ENCODE results near the gene BRF1. TPM values are rescaled to one million over a fixed set of nuclear protein-coding genes. Genes with fewer than 3 reads are reported as not detected.

The BRF1 gene
- total and polyA plus RNA-seq, 3 donors from 2014 or later, result 30.3 to 112 (median 95.3) TPM

DNA sequence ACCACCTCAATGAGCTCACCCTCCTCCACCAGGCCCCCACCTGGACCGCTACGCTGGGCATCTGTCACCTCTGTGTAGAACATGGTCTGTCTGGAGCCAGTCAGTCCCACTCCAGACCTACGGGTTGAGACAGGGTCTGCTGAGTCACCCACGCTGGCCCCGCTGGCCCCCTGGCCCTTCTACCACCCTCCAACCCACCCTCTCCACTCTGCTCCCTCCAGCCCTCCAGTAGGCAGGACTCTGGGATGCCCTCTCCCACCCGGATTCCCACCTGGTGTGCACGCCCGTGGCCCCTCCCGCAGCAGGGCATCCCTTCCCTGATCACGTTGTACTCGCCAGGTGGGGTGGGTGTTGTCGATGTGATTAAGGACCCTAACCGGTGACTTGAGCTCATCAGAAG is 127.7 kb downstream of the BRF1 start:
- no peaks in the 10 kb centered on the region for H3K27me3 ChIP-seq
- no peak overlapping the region for H3K27ac ChIP-seq
- H3K36me3 ChIP-seq (ENCODE audit: low read depth, missing control alignments), result no peaks in the 10 kb centered on the region
- 92 to 96% methylated on average over 5 to 13 of the region's 13 CpGs for WGBS, 2 donors
- H3K4me3 ChIP-seq, result no peak overlapping the region
- intact Hi-C loops (cut with DNase I; ENCODE audit: low total_unique reads), result no loop called here
- H3K9me3 ChIP-seq, result no peaks in the 10 kb centered on the region
- H3K4me1 ChIP-seq, result peaks cover 4% of the 10 kb centered on the region
- TF ChIP-seq, protein P1, sequence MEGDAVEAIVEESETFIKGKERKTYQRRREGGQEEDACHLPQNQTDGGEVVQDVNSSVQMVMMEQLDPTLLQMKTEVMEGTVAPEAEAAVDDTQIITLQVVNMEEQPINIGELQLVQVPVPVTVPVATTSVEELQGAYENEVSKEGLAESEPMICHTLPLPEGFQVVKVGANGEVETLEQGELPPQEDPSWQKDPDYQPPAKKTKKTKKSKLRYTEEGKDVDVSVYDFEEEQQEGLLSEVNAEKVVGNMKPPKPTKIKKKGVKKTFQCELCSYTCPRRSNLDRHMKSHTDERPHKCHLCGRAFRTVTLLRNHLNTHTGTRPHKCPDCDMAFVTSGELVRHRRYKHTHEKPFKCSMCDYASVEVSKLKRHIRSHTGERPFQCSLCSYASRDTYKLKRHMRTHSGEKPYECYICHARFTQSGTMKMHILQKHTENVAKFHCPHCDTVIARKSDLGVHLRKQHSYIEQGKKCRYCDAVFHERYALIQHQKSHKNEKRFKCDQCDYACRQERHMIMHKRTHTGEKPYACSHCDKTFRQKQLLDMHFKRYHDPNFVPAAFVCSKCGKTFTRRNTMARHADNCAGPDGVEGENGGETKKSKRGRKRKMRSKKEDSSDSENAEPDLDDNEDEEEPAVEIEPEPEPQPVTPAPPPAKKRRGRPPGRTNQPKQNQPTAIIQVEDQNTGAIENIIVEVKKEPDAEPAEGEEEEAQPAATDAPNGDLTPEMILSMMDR (IDR thresholded peaks at IDR 0.05), result no peak
- no peak for TF ChIP-seq POLR2A (IDR thresholded peaks at IDR 0.05)
- DNase-seq, result no peak

DNA sequence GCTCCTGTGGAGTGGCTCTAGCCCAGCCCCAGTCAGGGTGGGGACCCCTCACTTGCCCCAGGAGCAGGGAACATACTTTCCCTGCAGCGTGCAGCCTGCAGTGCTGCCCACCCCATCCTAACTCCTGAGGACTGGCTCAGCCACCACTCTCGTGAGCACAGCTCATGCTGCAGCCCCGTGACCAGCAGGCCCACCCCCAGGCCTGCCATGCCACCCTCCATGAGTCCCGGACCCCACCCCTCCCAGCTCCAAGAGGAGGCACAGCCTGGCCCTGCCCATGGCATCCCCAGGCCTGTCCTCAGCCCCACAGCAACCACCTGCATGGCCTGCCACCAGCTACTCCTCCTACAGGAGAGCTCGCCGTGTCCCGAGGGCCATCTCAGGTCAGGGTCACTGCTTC is 128.3 kb downstream of the BRF1 start:
- Histone ChIP-seq H3K27me3 (no peaks in the 10 kb centered on the region), H3K4me3 (no peak overlapping the region), H3K27ac (no peak overlapping the region), H3K36me3 (ENCODE audit: low read depth, missing control alignments) (no peaks in the 10 kb centered on the region), H3K9me3 (no peaks in the 10 kb centered on the region), H3K4me1 (peaks cover 4% of the 10 kb centered on the region)
- no peak for TF ChIP-seq POLR2A (IDR thresholded peaks at IDR 0.05)
- DNase-seq, result no peak
- intact Hi-C loops (cut with DNase I; ENCODE audit: low total_unique reads), result no loop called here
- WGBS, 2 donors, result 50 to 60% methylated on average over 1 to 7 of the region's 7 CpGs

DNA sequence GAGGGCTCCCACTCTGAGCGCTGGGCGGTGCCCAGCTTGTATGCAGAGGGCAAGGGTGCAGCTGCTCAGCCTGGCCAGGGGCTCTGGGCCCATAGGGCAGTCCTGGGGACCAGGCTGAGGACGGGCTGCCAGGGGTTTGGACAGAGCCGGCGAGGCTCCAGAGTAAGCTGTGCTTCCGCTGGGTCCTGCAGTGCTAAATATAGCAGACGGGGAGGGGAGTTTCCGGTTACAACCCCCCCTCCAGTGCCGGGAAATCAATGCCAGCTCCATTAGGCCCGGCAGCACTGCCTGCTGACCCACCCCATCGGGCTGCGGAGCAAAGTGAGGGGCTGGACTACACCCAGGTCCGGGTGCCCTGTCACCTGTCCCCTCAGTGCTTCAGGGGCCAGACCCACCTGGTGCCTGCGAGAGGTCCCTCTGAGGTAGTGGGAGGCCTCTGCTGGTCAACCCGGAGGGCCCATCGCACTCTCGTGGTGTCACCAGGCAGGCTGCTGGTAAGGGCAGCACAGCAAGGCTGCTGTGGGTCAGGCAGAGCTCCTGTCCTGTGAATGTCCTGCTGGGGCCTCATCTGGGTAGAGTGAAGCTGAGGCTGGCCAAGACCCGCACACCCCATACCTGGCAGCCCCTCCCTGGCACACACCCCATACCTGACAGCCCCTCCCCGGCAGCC is 129.7 kb downstream of the BRF1 start:
- Histone ChIP-seq H3K4me3 (no peak overlapping the region), H3K27me3 (no peaks in the 10 kb centered on the region), H3K9me3 (no peaks in the 10 kb centered on the region), H3K4me1 (peaks cover 4% of the 10 kb centered on the region), H3K27ac (no peak overlapping the region), H3K36me3 (ENCODE audit: low read depth, missing control alignments) (no peaks in the 10 kb centered on the region)
- DNase-seq, result no peak
- intact Hi-C loops (cut with DNase I; ENCODE audit: low total_unique reads), result no loop called here
- 52 to 58% methylated on average over 5 to 19 of the region's 19 CpGs for WGBS, 2 donors
- no peak for TF ChIP-seq POLR2A (IDR thresholded peaks at IDR 0.05)
- TF ChIP-seq, protein P1 (IDR thresholded peaks at IDR 0.05), result no peak

DNA sequence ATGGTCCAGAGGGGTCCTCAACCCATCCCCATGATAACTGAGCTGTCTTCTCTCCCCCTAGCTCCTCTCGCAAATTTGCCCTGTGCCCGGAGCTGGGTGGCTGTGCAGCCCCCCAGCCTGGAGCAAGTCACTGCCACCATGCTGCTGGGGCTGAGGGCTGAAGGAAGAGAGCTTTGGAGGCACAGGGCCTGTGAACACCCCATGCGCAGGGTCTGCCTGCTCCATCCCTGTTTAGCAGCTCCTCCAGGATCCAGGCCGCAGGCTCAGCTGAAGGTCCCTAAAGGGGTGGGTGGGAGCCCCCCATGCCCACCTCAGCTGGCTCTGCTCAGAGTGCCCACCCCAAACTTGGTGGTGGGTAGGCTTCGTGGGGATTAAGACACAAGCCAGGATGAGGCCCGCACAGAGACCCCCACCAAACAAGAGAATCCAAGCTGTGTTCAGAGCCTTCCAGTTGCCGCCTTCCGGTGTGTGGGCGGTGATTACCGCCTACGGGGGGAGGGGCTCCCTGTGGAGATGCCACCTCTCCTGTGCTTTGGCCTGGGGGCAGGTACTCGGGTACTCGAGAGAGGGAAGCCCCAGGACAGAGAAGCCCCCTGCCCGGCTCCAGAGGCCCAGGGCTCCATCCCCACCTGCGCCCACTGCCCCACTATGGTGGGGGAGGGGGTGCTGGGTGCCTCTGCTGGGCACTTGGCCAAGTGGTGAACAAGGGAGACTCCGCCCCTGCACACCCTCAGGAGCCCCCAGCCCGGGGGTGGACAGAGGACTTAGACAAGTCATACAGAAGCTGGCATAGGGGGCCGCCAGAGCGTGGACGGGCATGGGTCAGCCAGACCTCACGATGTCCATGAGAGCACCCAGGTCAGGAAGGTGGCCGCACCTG is 130.8 kb downstream of the BRF1 start:
- WGBS, 2 donors, result 63 to 78% methylated on average over 14 to 18 of the region's 22 CpGs
- no peak overlapping the region for H3K27ac ChIP-seq
- no peak for TF ChIP-seq POLR2A (IDR thresholded peaks at IDR 0.05)
- TF ChIP-seq, protein P1 (IDR thresholded peaks at IDR 0.05), result no peak
- no peak for DNase-seq
- peaks cover 4% of the 10 kb centered on the region for H3K4me1 ChIP-seq
- H3K36me3 ChIP-seq (ENCODE audit: low read depth, missing control alignments), result no peaks in the 10 kb centered on the region
- intact Hi-C loops (cut with DNase I; ENCODE audit: low total_unique reads), result no loop called here
- H3K4me3 ChIP-seq, result no peak overlapping the region
- no peaks in the 10 kb centered on the region for H3K27me3 ChIP-seq
- no peaks in the 10 kb centered on the region for H3K9me3 ChIP-seq

DNA sequence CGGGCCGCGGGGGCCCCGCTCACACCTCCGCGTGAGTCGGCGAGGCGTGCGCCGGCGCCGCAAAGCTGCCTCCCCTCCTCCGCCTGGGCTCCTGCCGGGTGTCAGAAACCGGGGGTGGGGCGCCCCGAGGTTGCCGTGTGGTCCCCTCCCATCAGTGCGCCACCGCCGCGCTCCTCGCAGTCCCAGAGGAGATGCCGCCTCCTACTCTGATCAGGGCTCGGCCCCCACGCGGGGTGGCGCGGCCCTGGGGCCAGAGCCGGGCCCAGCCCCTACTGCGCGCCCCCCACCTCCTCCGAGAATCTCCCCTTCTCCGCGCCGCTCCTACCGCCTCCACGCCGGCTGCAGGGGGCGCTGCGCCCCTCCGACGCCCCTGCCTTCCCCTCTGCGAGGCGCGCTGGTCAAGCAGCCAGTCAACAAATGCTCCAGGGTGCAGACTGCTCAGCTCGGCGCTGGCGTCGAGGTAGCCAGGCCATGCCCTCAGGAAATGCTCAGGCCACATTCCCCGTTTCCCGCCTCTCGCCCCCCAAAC is 131.8 kb downstream of the BRF1 start:
- Histone ChIP-seq H3K27me3 (no peaks in the 10 kb centered on the region), H3K27ac (no peak overlapping the region), H3K4me3 (peak overlapping the region; percentile 24 to 26), H3K9me3 (no peaks in the 10 kb centered on the region), H3K4me1 (peaks cover 4% of the 10 kb centered on the region), H3K36me3 (ENCODE audit: low read depth, missing control alignments) (no peaks in the 10 kb centered on the region)
- 24 to 32% methylated on average over 3 to 27 of the region's 54 CpGs for WGBS, 2 donors
- DNase-seq, result no peak
- intact Hi-C loops (cut with DNase I; ENCODE audit: low total_unique reads), result no loop called here
- TF ChIP-seq POLR2A (IDR thresholded peaks at IDR 0.05), result no peak
- TF ChIP-seq, protein P1 (IDR thresholded peaks at IDR 0.05), result peak in 1 of 3 experiments; percentile 15

Measured in testis (tissue), 3 donors.